Measurements from ENCODE around the gene RBM47. TPM values are rescaled to one million over a fixed set of nuclear protein-coding genes. Genes with fewer than 3 reads are reported as not detected.

RBM47 gene
- total RNA-seq = 2.4 TPM
- long read RNA-seq, partial matches to known transcripts = 0 of 2 reads
- long read RNA-seq, other reads (novel, unspliced or antisense) = 2 of 2 reads

DNA sequence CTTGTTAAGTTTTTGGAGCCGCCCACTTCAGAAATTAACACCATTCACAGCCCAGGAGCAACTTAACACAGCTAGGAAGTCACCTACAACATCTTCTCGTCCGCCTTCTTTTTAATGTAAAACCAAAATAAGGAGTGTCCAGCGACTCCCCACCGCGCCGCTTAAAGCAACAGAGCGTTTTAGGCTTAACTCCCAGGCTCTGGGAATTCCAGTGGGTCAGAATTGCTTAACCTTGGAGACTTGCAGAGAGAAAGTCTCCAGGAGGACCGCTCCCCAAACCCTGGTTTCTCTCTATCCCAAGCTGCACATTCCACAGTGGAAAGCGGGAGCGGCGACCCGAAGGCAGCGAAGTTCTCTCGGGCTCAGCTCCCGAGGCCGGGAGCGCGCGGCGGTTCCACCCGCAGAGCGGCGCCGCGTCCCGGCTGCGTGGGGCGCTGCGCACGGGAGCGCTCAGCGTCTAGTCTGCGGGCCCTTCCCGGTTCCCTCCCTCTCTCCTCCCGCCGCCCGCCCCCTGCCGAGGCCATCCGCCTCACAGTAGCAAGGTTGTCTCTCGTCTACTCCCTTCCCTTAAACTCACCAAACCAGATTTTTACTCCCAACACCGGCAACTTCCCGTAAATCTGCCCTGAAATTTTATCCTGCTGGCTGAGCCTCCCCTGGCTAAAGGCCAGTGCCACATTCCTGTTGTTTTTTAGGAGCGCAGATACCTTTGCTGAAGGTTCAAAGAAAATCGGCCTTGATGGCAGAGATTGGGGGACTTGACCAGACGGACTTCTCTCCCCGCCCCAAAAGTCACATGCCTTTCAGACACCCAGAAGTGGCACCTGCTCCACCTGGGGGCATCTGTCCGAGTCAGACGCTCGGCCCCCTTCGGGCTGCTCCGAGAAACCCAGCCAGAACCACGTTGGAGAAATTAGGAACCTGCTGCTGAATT, at the start of gene RBM47:
Gene RBM47 (minus strand): TSS at position 464 of the 934 bp plus-strand sequence. CDS start 190,971 bp downstream, outside the sequence.
- DNase-seq (peak; percentile 81), ATAC-seq (ENCODE audit: poor library complexity) (peak; percentile 93)
- intact Hi-C loops (cut with DNase I) = no loop called here

DNA sequence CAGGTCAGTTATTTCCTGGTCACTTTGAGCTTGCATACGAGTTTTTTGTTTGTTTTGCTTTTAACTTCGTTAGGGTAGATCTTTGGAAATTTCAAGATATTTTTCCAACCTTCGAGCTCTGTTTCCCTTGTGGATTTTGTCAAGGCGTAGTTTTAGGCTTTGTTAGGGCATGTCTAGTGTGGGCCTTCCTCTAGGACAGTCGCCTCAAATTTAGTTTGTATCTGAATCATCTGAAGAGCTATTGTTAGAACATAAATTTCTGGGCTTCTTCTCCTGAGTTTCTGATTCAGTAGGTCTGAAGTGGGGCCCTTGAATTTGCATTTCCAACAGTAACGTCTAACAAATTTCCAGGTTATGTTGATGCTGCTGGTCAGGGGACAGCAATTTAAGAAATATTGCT, 48.8 kb upstream of the RBM47 start:
- intact Hi-C loops (cut with DNase I) = no loop called here
- ATAC-seq (ENCODE audit: poor library complexity) (no peak), DNase-seq (no peak)

- intact Hi-C loops (cut with DNase I) = no loop called here
- ATAC-seq (ENCODE audit: poor library complexity) (no peak), DNase-seq (no peak)
These were observed 45.5 kb upstream of the RBM47 start for GRCh38 chr4:40675166-40675565.

DNA sequence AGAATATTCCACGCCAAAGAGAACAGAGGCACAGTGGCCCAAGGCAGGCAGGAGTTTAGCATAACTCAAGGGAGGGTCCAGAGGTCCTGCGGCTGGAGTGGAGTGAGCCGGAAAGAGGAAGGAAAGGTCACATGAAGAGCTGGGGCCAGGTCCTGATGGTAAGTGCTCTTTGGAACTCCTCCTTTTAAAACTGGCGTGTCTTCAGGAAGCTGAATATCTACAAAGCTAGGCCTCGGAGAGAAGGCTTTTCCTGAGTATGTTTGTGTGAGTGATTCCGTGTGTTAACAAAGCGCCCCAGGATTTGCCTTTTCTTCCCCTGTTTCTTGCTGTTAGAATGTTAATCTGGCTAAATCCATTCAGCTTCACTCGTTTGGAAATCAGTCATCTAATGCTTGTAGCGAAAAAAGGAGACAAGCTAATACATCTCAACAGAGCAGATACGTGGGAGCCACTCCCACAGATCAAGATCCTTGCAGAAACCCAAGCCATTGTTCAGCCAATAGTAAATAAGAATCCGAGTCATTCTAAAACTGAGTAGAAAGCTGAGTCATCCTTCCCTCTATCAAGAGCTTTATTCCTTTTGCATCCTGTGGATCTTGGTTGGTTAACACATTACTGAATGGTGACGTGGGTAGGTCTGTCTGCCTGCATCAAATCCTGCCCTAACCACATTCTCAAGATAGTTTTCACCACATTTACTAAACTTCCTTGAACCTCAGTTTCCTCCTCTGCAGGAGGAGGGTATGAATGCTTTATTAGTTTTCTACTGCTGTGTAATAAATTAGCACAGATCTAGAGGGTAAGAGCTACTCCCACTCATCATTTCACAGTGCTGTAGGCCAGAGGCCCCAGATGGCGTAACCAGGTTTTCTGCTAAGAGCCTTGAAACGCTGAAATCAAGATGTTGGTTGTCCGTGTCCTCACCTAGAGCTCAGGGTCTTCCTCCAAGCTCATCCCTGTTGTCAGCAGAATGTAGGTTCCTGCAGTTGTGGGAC, 43.2 kb upstream of the RBM47 start:
- intact Hi-C loops (cut with DNase I) = no loop called here
- ATAC-seq (ENCODE audit: poor library complexity) (peak; percentile 43), DNase-seq (no peak)

DNA sequence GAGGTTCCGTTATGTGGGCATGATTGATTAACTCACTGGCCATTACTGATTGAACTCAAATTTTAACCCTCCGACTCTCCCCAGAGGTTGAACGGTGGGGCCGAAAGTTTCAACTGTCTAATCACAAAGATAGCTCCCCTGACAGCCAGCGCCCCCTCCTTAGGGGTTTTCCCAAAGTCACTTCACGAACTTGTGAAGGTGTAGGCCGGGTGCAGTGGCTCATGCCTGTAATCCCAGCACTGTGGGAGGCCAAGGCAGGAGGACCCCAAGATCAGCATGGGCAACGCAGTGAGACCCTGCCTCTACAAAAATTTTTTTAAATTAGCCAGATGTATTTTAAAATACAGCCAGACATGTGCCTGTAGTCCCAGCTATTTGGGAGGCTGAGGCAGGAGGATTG, 39.8 kb upstream of the RBM47 start:
- intact Hi-C loops (cut with DNase I) = no loop called here
- DNase-seq (no peak), ATAC-seq (ENCODE audit: poor library complexity) (no peak)

GRCh38 chr4:40665842-40666241, 36.2 kb upstream of the RBM47 start:
- DNase-seq (no peak), ATAC-seq (ENCODE audit: poor library complexity) (no peak)
- intact Hi-C loops (cut with DNase I) = no loop called here

DNA sequence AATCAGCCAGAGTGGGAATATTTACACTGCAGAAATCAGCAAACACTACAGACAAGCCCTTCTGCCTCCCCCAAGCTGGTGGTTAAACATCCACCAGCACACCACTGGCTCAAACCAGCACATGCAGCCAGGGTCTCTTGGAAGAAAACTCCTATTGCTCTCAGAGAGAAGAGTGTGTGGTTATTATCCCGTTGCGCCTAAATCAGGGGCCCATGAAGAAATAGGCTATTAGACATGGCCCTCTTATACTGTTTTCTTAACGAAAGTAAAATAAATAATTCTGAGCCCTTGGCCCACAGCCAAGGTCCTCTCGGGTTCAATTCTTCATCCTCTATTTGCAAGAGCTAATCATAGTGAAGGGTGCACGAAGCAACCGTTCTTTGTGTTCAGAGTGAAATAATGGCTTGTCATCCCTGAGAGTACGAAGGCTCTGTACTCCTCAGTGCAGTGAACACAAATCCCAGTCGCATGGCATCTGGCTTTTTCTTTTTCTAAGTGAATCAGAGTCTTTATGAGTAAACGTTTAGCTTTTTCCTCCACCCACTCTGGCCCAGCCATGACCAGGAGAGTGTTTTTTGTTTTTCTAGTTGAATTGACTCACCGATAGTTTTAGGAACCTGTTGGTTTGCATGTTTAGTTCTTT, 33.4 kb upstream of the RBM47 start:
- intact Hi-C loops (cut with DNase I) = no loop called here
- ATAC-seq (ENCODE audit: poor library complexity) = no peak

DNA sequence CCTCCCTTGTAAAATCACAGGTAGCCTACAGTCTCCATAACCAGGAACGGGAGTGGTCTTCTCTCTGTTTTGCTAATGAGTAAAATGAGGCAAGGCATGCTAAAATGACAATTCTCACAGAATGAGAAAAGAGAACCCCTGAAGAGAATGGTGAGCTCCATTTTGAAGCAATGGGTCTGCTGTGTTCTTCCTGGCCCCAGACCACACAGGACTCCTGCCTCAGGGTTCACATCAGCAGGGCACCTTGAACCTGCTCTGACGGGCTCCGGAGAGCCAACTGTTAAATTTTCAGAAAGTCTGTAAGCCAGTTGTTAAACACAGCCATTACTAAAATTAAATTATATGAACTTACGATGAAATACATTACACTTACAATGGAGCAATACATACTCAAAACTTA, 32.1 kb upstream of the RBM47 start:
- ATAC-seq (ENCODE audit: poor library complexity) (no peak), DNase-seq (no peak)
- intact Hi-C loops (cut with DNase I) = no loop called here

More for the DNA sequence above, 33.4 kb upstream of the RBM47 start:
- no peak for DNase-seq

GRCh38 chr4:40656201-40656863, 26.7 kb upstream of the RBM47 start:
- DNase-seq (no peak), ATAC-seq (ENCODE audit: poor library complexity) (no peak)
- intact Hi-C loops (cut with DNase I) = no loop called here

DNA sequence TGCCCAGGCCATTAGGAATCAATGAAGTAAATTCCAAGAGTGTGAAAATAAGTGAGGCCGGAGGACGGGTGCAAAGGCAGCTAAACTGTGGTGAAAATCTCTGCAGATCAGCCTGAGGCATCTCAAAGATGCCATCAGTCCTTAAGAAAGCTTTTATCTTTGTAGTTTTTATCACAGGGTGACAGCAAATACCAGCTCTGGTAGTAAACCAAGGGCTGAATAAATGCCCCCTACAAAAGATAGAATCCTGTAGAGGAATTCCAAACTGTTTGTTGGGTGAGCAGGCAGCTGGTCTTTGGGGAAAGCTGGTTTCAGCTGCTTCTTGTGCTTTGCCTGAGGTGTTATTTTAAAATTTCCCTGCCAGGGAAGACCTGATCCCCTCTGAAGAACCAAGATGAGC, 21.6 kb upstream of the RBM47 start:
- no peak for ATAC-seq (ENCODE audit: poor library complexity)
- intact Hi-C loops (cut with DNase I) = no loop called here

DNA sequence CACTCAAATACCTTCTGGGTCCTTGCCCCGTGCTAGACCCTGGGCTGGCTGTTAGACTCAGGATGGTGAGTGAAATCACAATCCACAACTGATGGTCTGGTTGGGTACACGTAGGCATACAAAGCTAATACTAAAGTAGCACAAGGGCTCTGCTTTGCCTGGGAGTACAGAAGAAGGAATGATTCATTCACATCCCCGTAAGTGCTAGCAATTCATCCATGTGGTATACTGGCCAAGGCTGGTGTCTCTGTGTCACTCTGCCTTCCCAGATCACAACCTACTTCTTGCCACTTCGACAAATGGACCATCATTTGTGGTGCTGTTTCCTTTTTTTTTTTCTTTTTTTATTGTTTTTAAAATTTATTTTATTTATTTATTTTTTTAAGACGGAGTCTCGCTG, 19.7 kb upstream of the RBM47 start:
- intact Hi-C loops (cut with DNase I) = no loop called here
- DNase-seq (no peak), ATAC-seq (ENCODE audit: poor library complexity) (no peak)

More for the DNA sequence above, 21.6 kb upstream of the RBM47 start:
- no peak for DNase-seq

DNA sequence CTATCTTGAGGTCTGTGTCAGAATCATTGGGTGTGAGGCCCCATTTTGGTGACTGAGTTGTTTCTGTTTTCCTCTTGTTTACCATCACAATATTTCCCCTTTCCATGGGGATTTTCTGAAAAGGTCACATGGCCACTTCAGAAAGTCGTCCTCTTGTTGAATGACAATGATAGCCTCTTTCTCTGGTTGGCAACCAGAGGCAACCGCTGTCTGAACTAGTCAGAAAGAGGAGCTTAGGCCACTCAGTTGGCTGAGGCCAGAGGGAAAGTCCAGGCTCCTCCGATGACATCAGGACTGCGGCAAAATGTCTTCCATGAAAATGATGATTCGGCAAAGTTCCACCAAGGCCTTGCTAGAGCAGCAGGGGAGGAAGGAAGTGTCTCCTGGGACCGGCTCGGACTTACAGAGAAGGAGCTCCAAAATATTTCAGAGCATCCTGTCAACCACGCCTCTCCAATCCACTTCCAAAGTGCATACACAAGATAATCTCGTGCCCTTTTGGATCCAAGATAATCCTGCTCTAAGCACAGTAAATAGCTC, 19.1 kb upstream of the RBM47 start:
- intact Hi-C loops (cut with DNase I) = no loop called here
- DNase-seq (peak; percentile 44), ATAC-seq (ENCODE audit: poor library complexity) (peak; percentile 45)

GRCh38 chr4:40648131-40648530, 18.5 kb upstream of the RBM47 start:
- no peak for DNase-seq
- ATAC-seq (ENCODE audit: poor library complexity) = no peak
- intact Hi-C loops (cut with DNase I) = no loop called here

GRCh38 chr4:40645586-40645985, 15.9 kb upstream of the RBM47 start:
- DNase-seq = no peak
- intact Hi-C loops (cut with DNase I) = no loop called here
- ATAC-seq (ENCODE audit: poor library complexity) = no peak

GRCh38 chr4:40632080-40632479, 2.4 kb upstream of the RBM47 start:
- DNase-seq = no peak
- intact Hi-C loops (cut with DNase I) = no loop called here
- ATAC-seq (ENCODE audit: poor library complexity) = no peak

DNA sequence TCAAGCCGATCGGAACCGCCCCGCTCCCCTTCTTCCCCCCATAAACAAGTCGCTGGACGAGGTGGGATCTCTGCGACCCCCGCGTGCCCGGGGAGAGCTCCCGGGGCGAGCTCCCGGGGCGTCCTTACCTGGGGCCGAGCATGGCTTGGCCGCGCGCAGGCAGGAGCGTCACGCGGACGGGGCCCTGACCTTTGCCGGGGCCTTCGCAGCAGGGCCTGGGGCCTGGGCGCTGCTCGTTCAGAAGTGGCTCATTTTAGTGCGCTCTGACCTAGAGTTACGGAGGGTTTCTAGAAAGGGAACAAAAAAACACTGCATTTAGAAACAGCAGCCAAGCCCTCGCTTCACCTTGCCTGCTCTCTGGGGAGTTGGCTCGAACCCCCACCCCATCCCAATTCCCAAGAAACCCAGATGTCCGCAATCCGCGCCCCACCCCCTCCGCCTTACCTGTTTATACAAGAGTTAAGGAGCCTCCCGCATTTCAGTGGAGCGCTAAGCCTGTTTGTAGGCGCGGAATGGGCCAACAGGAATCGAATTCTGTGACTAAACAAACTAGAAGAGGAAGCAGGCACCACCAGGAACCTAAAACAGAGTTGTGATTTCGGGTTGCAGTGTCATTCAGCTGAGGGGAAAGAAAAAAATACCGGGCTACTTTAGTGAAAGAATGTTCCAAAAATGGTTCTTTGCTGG, 814 bp upstream of the RBM47 start:
- DNase-seq = peak; percentile 53
- intact Hi-C loops (cut with DNase I) = no loop called here
- ATAC-seq (ENCODE audit: poor library complexity) = peak; percentile 54

- DNase-seq = no peak
- no peak for ATAC-seq (ENCODE audit: poor library complexity)
- intact Hi-C loops (cut with DNase I) = no loop called here
These were observed 776 bp downstream of the RBM47 start for GRCh38 chr4:40628888-40629287.

Measured in Right ventricle myocardium superior (tissue), 1 donor.